Duodenal mucosa (tissue), 2 donors: ENCODE data around the gene NMT1.
"Not testable (repeated sequence)": the region's sequence is repeated elsewhere in the genome, so short reads cannot be mapped to it uniquely, and the experiment has no call there.

Experiments
- H3K27ac ChIP-seq: one replicate; pipeline ENCODE4 v1.7.0; 2013; ENCODE audit warnings: low read depth, low read length
- H3K27me3 ChIP-seq, 2 donors: one replicate each; pipeline ENCODE4 v1.7.0; 2013; ENCODE audit warnings: low read length in 2 of 2, control low read depth in 1 of 2; ENCODE audit not compliant: insufficient read depth in 2 of 2, control insufficient read depth in 1 of 2
- H3K36me3 ChIP-seq, 2 donors: one replicate each; pipeline ENCODE4 v1.7.0; 2013; ENCODE audit warnings: low read length in 2 of 2, control low read depth in 1 of 2; ENCODE audit not compliant: insufficient read depth in 2 of 2, control insufficient read depth in 1 of 2
- H3K4me1 ChIP-seq, 2 donors: one replicate each; pipeline ENCODE4 v1.7.0; 2013; ENCODE audit warnings: low read length in 2 of 2, control low read depth in 1 of 2; ENCODE audit not compliant: insufficient read depth in 2 of 2, control insufficient read depth in 1 of 2
- H3K4me3 ChIP-seq, 2 donors: one replicate each; pipeline ENCODE4 v1.7.0; 2013; ENCODE audit warnings: low read length in 2 of 2, low read depth in 1 of 2
- H3K9ac ChIP-seq, 2 donors: one replicate each; pipeline ENCODE4 v1.7.0; 2013; ENCODE audit warnings: low read length in 2 of 2, low read depth in 1 of 2
- H3K9me3 ChIP-seq, 2 donors: one replicate each; pipeline ENCODE4 v1.7.0; 2013; ENCODE audit warnings: low read length in 2 of 2, control low read depth in 1 of 2; ENCODE audit not compliant: control insufficient read depth in 1 of 2

The NMT1 gene

DNA sequence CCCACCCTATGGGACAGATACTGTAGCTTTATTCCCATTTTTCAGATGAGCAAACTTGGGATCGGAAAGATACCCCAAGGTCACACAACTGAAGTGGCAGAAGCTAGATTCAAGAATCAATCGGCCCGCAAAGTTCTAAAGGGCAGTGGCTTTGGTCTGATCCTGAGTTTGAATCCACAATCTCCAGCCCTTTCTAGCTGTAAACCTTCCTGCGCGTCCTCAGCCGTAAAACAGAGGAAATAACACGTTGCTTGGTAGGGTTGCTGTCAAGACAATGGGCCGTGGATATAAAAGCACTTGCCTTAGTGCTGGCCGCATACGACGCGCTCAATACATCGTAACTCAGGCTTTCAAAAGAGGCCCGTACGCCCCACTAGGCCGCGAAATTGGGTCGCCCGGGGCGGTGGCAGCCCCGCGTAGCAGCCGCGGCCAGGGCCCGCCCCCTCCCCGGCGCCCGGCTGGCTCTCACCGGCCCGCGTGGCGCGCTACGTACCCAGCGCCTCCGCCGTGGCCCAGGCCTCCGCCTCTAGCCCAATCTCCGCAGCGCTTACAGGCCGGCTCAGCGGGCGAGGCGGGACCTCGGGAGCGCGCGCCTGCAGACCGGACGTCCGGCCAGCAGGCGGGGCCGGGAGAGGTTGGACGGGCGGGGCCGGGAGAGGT lies 9.9 kb upstream of the NMT1 start, which contains the start of gene DCAKD:
TSS of gene DCAKD (minus strand) at position 573 of the 660 bp plus-strand sequence. CDS start 16,747 bp downstream, outside the sequence.
- no peaks in the 10 kb centered on the region for H3K9me3 ChIP-seq
- peak within 1 kb of the TSS; percentile 93 for H3K27ac ChIP-seq
- H3K9ac ChIP-seq = peak within 1 kb of the TSS; percentile 61 to 93
- no peaks in the 10 kb centered on the region for H3K27me3 ChIP-seq
- peaks cover 5 to 19% of the 10 kb centered on the region in 2 donors for H3K4me1 ChIP-seq
- H3K4me3 ChIP-seq = peak within 1 kb of the TSS; percentile 69 to 76
- no peaks in the 10 kb centered on the region for H3K36me3 ChIP-seq

- H3K27ac ChIP-seq, H3K4me3 ChIP-seq, H3K9ac ChIP-seq, H3K36me3 ChIP-seq, H3K27me3 ChIP-seq, H3K9me3 ChIP-seq: not testable (repeated sequence)
- H3K4me1 ChIP-seq = peaks cover 5 to 19% of the 10 kb centered on the region in 2 donors
These were observed 9.4 kb upstream of the NMT1 start for GRCh38 chr17:45051720-45052051.

DNA sequence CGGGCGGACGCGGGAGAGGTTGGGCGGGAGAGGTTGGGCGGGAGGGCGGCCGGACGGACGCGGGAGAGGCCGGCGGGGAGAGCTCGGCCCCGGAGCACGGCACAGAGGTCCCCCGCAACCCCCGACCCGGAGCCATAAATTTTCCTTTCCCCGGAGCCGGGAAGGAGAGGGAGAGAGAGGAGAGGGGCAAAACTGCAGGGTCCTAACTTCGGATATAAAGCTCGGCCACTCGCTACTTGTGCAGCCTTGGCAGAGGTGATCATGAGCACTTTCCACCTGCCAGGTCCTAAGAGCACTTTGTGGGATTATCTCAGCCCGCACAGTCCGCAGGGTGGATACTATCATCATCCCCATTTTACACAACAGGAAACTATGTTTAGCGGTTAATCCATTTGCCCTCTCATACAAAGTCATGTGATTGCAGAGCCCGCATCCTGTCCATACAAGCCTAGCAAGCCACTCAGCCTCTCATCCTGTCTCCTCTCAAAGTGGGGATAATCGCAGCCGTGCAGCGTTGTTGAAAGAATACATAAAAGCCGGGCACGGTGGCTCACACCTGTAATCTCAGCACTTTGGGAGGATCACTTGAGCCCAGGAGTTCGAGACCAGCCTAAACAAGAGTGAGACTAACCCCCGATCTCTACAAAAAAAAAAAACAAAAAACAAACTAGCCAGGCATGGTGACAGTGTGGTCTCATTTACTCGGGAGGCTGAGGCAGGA lies 8.9 kb upstream of the NMT1 start:
- peak overlapping the region; percentile 61 to 62 for H3K9ac ChIP-seq

GRCh38 chr17:45060382-45060796 lies 728 bp upstream of the NMT1 start:
- Histone ChIP-seq H3K4me1 (peaks cover 17 to 42% of the 10 kb centered on the region in 2 donors), H3K36me3 (no peaks in the 10 kb centered on the region), H3K9me3 (no peaks in the 10 kb centered on the region)

More for the DNA sequence above, 8.9 kb upstream of the NMT1 start:
- no peak overlapping the region for H3K27ac ChIP-seq
- H3K9me3 ChIP-seq = no peaks in the 10 kb centered on the region
- H3K36me3 ChIP-seq = no peaks in the 10 kb centered on the region
- peaks cover 5 to 19% of the 10 kb centered on the region in 2 donors for H3K4me1 ChIP-seq
- H3K4me3 ChIP-seq = peak overlapping the region; percentile 65 to 69
- H3K27me3 ChIP-seq = no peaks in the 10 kb centered on the region

GRCh38 chr17:45061606-45062205 lies 589 bp downstream of the NMT1 start:
- Histone ChIP-seq H3K27me3 (no peaks in the 10 kb centered on the region), H3K36me3 (no peaks in the 10 kb centered on the region), H3K9ac (peak overlapping the region; percentile 85 to 93), H3K9me3 (no peaks in the 10 kb centered on the region), H3K4me3 (peak overlapping the region; percentile 93 to 98), H3K27ac (peak overlapping the region; percentile 79), H3K4me1 (peaks cover 17 to 43% of the 10 kb centered on the region in 2 donors)

More at GRCh38 chr17:45060382-45060796, 728 bp upstream of the NMT1 start:
- H3K27ac ChIP-seq = peak overlapping the region; percentile 80
- H3K9ac ChIP-seq = peak overlapping the region; percentile 85 to 93
- peak overlapping the region; percentile 93 to 98 for H3K4me3 ChIP-seq
- no peaks in the 10 kb centered on the region for H3K27me3 ChIP-seq

GRCh38 chr17:45063198-45063597 lies 2.1 kb downstream of the NMT1 start:
- Histone ChIP-seq H3K4me3 (peak overlapping the region; percentile 10 to 29), H3K9me3 (no peaks in the 10 kb centered on the region), H3K27ac (no peak overlapping the region), H3K4me1 (peaks cover 17 to 45% of the 10 kb centered on the region in 2 donors), H3K27me3 (no peaks in the 10 kb centered on the region), H3K36me3 (peaks cover 0 to 4% of the 10 kb centered on the region in 2 donors), H3K9ac (no peak overlapping the region)

GRCh38 chr17:45067637-45068036 lies 6.5 kb downstream of the NMT1 start:
- Histone ChIP-seq H3K27me3 (no peaks in the 10 kb centered on the region), H3K36me3 (peaks cover 0 to 17% of the 10 kb centered on the region in 2 donors), H3K27ac (no peak overlapping the region), H3K4me1 (peaks cover 8 to 22% of the 10 kb centered on the region in 2 donors), H3K4me3 (no peak overlapping the region), H3K9ac (no peak overlapping the region), H3K9me3 (no peaks in the 10 kb centered on the region)

DNA sequence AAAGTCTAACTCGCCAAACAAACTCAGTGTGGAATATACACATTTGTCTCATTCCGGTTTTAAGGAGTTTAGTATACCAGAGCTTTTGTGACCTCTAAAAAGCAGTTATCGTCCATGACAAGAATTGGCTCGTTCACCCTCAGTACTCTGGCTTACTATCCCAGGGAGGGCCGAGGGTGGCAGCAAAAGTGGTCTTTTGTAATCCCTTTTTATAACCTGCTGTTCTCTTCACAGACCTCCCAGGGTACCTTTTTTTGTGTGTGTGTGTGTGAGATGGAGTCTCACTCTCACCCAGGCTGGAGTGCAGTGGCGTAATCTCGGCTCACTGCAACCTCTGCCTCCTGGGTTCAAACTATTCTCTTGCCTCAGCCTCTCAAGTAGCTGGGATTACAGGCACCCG lies 8.9 kb downstream of the NMT1 start:
- H3K27ac ChIP-seq = no peak overlapping the region
- no peak overlapping the region for H3K9ac ChIP-seq
- H3K27me3 ChIP-seq = no peaks in the 10 kb centered on the region
- peaks cover 0 to 27% of the 10 kb centered on the region in 2 donors for H3K36me3 ChIP-seq
- peaks cover 2 to 3% of the 10 kb centered on the region in 2 donors for H3K4me1 ChIP-seq
- no peak overlapping the region for H3K4me3 ChIP-seq
- no peaks in the 10 kb centered on the region for H3K9me3 ChIP-seq

DNA sequence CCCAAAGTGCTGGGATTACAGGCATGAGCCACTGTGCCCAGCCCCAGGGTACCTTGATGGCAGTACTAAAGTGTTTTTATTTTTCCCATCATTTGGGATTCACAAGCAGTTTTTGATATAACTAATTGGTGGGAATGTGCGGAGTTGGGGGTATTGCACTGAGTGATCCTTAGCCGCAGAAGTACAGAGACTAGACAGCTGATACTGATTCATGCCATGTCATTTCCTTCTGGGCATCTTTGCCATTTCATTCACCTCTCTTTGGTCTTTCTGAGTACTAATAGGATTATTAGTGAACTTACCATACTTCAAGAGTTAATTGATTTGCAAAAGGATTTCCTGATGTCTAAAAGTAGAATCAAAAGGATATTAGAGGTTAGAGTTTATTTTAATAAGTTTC lies 9.7 kb downstream of the NMT1 start:
- Histone ChIP-seq H3K27ac (no peak overlapping the region), H3K9ac (no peak overlapping the region), H3K4me1 (peaks cover 0 to 3% of the 10 kb centered on the region in 2 donors), H3K4me3 (no peak overlapping the region), H3K9me3 (no peaks in the 10 kb centered on the region), H3K27me3 (no peaks in the 10 kb centered on the region), H3K36me3 (peaks cover 0 to 27% of the 10 kb centered on the region in 2 donors)
